ENCODE results near the gene QSOX2. TPM values are rescaled to one million over a fixed set of nuclear protein-coding genes. Genes with fewer than 3 reads are reported as not detected.

QSOX2 gene
- polyA plus RNA-seq, 3 donors, result 13.9 to 18.8 (median 14.2) TPM

GRCh38 chr9:136193127-136193890 is 52.3 kb downstream of the QSOX2 start:
- no peak for DNase-seq (ENCODE audit: low read depth in 3 of 3, low spot score in 2 of 3)

DNA sequence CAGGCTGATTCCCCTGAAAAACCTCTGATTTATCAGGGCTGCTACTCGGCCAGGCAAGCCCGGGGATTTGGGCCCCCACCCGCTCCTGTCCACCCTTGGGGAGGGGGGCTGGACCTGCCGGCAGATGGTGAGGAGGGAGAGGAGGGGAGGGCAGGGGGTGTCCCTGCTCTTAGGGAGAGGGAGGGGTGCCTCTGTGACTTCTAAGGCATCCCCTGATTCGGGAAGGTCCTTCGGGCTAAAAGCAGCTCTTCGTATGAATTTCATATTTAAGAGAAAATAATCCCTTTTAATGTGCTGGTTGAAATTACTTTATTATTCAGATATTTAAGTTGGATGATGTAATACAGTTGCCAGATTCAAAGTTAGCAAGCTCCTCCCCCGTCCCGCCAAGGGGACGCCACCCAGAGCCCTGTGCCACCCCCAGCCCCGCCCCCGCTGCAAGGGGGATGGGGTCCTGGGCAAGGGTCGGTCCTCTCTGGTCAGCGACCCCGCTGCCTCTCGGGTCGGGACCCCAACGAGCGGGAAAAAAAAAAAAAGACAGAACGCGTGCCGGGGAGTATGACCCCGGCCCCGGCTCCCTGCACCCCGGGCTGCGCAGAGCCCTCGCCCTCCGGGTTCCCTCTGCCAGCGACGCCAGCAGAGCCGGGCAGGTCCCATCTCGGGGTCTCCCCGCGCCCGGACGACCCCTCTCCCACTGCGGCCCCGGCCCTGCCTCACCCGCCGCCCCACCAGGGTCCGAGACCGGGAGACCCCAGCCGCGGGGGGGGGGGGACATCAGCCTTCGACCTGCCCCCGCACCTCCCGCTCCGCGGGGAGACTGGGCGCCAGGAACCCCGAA is 53.1 kb downstream of the QSOX2 start:
- no peak for DNase-seq (ENCODE audit: low read depth in 3 of 3, low spot score in 2 of 3)

DNA sequence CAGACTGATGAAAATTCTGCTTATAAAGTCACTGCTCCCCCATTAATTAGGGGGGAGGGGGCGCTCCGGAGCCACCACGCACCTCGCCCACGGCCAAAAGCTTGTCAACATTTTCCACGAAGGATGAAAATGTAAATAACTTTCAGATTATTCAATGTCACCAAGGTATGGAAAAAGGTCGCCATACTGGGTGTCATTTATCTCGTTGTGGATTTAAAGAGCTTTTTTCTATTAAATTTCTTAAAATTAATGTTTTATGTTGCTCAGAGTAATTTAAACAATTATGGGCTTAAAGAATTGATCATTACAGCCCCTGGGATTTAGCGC is 53.7 kb downstream of the QSOX2 start:
- no peak for DNase-seq (ENCODE audit: low read depth in 3 of 3, low spot score in 2 of 3)

DNA sequence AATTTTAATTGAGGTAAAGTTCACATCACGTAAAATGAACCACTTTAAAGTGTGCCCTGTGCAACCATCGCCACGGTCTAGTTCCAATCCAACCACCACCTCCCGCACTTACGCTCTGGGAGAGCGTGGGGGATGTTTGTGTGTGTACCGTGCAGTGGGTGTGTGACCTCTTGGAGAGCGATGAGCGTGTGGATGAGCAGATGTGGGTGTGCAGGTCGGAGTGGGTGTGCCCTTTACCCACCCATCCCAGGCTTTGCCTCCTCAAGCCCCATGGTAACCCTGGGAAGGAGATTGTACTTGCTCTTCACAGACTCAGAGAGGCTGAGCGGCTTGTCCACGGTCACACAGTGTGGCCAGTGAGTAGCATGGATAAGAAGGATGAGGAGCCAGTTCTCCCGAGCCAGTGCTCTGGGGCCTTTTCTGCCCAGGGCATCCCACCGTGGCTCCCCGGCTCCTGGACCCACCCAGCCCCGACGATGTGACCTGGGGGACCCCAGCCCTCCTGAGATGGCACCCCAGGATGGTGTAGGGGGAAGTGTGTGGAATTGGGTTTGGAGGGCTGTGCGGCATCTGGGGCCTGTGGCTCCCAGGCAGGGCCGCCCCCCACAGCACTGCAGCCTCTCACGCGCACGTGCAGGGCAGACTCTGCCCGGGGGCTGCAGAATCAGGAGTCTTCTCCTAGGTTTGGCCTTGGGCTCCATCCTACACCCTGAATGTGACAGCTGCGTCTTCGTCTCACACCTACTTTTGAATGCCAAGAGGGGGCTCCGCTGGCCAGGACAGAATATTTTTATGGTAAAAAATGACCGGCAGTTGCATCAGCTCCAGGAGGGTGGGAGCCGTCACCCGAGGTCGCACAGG is 54.3 kb downstream of the QSOX2 start:
- DNase-seq (ENCODE audit: low read depth in 3 of 3, low spot score in 2 of 3), result no peak

DNA sequence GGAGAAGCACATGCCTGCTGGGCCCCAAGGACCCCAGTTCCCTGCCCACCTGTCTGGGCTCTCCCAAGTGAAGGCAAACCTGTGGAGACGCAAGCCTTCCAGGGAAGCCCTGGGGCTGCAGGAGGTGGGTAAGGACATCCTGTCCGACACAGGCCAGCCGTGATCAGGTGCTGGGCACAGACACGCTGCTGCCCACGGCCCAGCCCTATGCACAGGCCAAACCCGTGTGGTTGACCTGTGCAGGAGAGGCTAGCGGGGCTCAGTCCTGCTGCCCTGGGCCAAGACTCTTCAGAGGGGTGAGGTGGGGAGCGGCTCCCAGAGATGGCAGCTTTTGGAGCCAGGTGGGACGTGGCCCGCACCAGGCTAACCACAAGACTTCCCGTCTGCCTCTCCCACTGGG is 55.0 kb downstream of the QSOX2 start:
- DNase-seq (ENCODE audit: low read depth in 3 of 3, low spot score in 2 of 3), result no peak

GRCh38 chr9:136190237-136190601 is 55.4 kb downstream of the QSOX2 start:
- DNase-seq (ENCODE audit: low read depth in 3 of 3, low spot score in 2 of 3), result no peak

DNA sequence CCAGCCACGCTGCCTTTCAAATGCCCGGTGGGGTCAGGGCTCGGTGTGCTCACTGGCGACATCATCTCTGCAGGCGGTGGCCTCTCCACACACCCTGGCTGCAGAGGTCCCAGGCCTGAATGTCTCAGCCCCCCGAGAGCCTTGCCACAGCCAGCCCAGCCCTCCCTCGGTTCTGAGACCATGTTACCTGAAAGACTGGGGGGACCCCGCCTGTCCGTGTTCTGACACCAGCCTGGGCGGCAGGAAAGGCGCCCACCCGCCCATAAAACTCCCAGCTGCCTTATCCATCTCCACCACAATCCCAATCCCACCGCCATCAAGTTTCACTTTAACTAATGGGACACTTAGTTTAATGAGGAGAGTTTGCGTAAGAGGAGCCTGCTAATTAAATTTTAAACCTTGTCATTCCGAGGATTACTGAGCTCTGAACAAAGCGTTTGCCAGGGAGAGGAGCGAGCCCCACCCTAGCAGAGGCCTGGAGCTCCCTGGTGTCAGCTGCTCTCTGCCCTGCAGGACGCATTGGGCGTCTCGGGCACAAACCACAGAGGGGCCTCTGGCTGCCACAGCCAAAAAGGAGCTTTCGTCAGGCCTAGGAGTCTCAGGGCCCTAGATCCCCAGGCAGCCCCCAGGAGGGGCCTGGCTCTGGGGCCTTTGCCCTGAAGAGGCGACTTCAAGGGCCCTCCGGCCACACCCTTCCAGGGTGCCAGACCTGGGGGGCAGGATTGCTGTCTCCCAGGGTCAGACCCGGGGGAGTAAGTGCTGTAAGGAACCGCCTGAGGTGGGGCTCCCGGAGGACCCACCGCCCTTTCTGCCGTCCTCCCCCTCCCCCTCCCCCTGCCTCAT is 56.0 kb downstream of the QSOX2 start:
- DNase-seq (ENCODE audit: low read depth in 3 of 3, low spot score in 2 of 3), result no peak

DNA sequence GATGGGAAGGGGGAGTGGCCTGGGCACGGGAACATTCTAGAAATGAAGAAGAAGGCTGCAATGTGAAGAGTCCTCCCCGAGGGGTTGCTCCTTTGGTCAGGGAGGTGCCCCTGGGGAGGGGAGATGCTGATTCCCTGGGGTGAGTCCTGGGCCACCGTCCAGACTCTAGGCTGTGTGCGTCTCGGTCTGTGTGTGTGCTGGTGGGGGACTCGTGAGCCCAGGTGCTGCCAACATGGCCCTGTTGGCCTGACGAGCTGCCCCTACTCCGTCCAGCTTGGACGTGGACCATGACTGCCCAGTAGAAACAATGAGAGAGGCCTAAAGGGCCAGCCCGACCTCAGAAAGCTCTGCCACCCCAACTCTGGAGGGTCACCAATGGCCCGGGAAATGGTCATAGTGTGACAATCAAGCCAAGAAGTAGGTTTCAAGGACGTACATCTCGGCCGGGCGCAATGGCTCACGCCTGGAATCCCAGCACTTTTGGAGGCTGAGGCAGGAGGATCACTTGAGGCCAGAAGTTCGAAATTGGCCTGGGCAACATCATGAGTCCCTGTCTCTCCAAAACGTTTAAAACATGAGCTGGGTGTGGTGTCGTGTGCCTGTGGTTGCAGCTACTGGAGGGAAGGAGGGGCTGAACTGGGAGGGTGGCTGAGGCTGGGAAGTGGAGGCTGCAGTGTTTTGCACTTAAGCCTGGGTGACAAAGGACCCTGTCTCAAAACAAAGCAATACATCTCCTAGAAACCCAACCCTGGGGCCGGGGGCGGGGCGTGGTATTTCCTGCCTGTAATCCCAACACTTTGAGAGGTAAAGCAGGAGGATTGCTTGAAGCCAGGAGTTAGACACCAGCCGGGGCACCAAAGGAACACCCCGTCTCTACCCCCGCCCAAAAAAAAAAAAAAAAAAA is 57.7 kb downstream of the QSOX2 start:
- DNase-seq (ENCODE audit: low read depth in 3 of 3, low spot score in 2 of 3), result no peak

DNA sequence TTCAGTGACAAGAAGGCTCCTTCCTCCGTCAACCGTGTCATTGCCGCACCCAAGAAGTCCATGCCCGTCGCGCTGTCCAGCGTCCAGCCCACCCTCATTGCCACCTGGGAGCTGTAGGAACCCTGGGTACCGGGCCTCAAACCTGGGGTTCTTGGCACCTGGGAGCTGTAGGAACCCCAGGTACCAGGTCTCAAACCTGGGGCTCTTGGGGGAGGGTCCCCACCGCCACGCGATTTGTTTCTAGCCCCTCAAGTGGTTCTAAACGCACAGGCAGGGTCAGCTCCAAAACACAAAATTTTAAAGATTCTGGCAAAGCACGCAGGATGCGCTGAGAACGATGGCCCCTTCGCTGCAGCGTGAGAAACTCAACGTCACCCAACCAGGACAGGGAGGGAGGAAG is 58.4 kb downstream of the QSOX2 start:
- no peak for DNase-seq (ENCODE audit: low read depth in 3 of 3, low spot score in 2 of 3)

- no peak for DNase-seq (ENCODE audit: low read depth in 3 of 3, low spot score in 2 of 3)
These were observed 59.2 kb downstream of the QSOX2 start for GRCh38 chr9:136186386-136186785.

DNA sequence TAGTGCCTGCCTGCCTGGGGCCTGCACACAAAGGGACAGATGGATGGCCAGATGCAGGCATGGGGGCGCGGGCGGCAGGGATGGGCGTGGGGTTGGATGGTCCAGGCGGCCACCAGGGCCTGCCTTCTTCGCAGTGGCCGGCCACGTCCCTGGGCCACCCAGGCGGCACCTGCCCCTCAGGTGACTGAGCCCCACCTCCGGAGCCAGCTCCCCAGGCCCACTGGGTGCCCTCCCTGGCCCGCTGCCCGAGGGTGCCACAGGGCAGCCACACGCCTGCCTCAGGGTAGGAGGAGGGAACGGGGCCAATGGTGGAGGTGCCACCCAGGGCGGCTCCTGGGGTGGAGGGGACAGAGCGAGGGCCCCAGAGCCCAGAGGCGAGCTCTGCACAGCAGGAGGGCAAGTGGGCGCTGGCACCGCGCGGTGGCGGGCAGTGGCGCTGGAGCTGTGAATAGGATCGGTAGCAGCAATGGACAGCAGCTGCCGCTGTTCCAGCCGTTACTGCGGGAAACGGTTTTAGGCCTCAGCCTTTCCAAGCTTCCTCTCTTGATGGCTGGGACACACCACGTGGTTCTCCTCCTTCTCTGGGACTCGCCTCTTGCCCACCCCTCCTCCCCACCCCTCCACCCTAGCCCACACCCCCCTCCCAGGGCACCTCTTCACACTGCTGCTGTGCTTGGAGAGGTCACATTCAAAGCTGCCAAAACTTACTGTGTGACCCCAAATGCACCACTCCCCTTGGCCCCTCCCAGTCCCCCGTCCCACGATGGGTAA is 59.8 kb downstream of the QSOX2 start:
- no peak for DNase-seq (ENCODE audit: low read depth in 3 of 3, low spot score in 2 of 3)

GRCh38 chr9:136185066-136185465 is 60.5 kb downstream of the QSOX2 start:
- DNase-seq (ENCODE audit: low read depth in 3 of 3, low spot score in 2 of 3), result no peak

GRCh38 chr9:136182850-136183422 is 62.7 kb downstream of the QSOX2 start:
- no peak for DNase-seq (ENCODE audit: low read depth in 3 of 3, low spot score in 2 of 3)

DNA sequence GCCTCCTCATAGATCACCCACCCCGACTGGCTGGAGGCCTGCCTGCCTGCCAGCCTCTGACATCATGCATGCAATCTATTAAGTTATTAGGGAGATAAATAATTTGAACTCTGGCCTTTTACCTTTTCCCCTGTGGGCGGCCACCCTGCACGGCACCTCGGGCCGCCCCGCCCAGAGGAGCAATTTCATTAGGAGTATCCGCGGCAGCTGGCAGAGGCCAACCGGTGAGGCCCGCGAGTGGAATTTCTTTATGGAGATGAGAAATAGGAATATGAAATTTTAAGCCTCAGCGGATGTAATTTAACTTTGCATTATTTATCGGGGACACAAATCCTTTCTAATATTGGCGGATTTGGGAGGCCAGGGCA is 63.2 kb downstream of the QSOX2 start:
- no peak for DNase-seq (ENCODE audit: low read depth in 3 of 3, low spot score in 2 of 3)

- DNase-seq (ENCODE audit: low read depth in 3 of 3, low spot score in 2 of 3), result no peak
These were observed 63.7 kb downstream of the QSOX2 start for GRCh38 chr9:136181784-136182419.

DNA sequence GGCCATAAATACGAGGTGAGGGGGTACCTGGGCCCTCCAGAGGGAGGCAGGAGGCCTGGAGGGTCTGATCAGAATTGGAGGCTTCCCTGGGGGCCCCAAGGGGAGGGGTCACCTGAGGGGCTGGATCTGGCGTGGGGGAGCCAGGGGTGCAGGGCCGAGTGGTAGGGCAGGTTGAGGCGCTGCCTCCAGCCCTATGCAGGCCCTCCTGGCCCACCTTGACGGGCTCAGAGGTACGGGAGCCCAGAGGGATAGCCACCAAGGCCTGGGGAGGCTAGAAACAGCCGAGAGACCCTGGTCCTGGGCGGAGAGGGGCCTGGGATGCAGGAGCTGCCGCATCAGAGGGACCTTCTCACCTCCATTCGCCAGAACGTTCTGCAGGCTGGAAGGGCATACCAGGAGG is 65.0 kb downstream of the QSOX2 start:
- DNase-seq (ENCODE audit: low read depth in 3 of 3, low spot score in 2 of 3), result no peak

DNA sequence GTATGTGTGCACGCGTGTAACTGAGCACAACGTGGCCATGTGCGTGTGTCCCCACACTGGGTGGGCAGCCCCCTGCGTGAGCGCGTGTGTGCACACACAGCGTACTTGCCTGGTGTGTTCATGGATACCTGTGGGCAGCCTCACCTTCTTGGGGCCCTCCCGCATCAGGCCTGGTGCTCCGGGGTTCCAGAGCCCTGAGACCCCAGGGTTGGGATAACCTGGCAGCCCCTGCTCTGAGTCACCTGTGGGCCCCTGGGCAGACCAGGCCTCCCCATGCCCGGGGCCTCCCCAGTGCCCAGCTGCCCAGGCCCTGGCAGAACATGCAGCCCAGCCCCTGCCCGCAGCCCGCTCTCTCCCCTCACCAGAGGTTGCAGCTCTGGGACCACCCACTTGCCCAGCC is 65.9 kb downstream of the QSOX2 start:
- DNase-seq (ENCODE audit: low read depth in 3 of 3, low spot score in 2 of 3), result no peak

- DNase-seq (ENCODE audit: low read depth in 3 of 3, low spot score in 2 of 3), result no peak
These were observed 66.5 kb downstream of the QSOX2 start for GRCh38 chr9:136179101-136179616.
